Karpas-422 (cell line): ENCODE results near the gene INPP4A. TPM values are rescaled to one million over a fixed set of nuclear protein-coding genes. Genes with fewer than 3 reads are reported as not detected.
"Not testable (repeated sequence)": the region's sequence is repeated elsewhere in the genome, so short reads cannot be mapped to it uniquely, and the experiment has no call there.

Experiments
- DNase-seq: peaks from one replicate; pipeline ENCODE4 v3.0.0-alpha.2; 2015
- H2AFZ ChIP-seq: fragments of 200-600 bp; sonication (generic); 2 replicates; pipeline ENCODE4 v1.6.1; 2014; ENCODE audit warnings: antibody characterized with exemption, low read length, mixed read lengths
- H3K27ac ChIP-seq: fragments of 200-600 bp; sonication (generic); 2 replicates; pipeline ENCODE4 v1.5.1; 2014; ENCODE audit warnings: mild to moderate bottlenecking, low read length, moderate library complexity
- H3K27me3 ChIP-seq: fragments of 200-600 bp; sonication (generic); 2 replicates; pipeline ENCODE4 v1.6.1; 2014; ENCODE audit warnings: low read length, mixed read lengths
- H3K36me3 ChIP-seq: fragments of 200-600 bp; sonication (generic); 2 replicates; pipeline ENCODE4 v1.6.1; 2014; ENCODE audit warnings: low read length, mixed read lengths; ENCODE audit not compliant: insufficient read depth
- H3K4me1 ChIP-seq: fragments of 200-600 bp; sonication (generic); 2 replicates; pipeline ENCODE4 v1.6.1; 2014; ENCODE audit warnings: mild to moderate bottlenecking, low read length, mixed read lengths
- H3K4me2 ChIP-seq: fragments of 200-600 bp; sonication (generic); 2 replicates; pipeline ENCODE4 v1.6.1; 2014; ENCODE audit warnings: low read length, low read depth, mild to moderate bottlenecking; ENCODE audit not compliant: poor library complexity, severe bottlenecking
- H3K4me3 ChIP-seq: fragments of 200-600 bp; sonication (generic); 2 replicates; pipeline ENCODE4 v1.5.1; 2014; ENCODE audit warnings: mild to moderate bottlenecking, antibody characterized with exemption, low read length, mixed read lengths
- H3K79me2 ChIP-seq: fragments of 200-600 bp; sonication (generic); 2 replicates; pipeline ENCODE4 v1.6.1; 2014; ENCODE audit warnings: mild to moderate bottlenecking, low read length, mixed read lengths
- H3K9ac ChIP-seq: fragments of 200-600 bp; sonication (generic); 2 replicates; pipeline ENCODE4 v1.6.0; 2014; ENCODE audit warnings: low read length
- H3K9me2 ChIP-seq: fragments of 200-600 bp; sonication (generic), shearing (Covaris generic); replicated peaks from 2 replicates; pipeline ENCODE4 v1.6.0; 2014; ENCODE audit warnings: mild to moderate bottlenecking, low read length, moderate library complexity; ENCODE audit not compliant: insufficient read depth
- H3K9me3 ChIP-seq: fragments of 300-700, 200-600 bp; sonication (generic); 2 replicates; pipeline ENCODE4 v1.6.1; 2014; ENCODE audit warnings: low read length, mixed read lengths
- H4K20me1 ChIP-seq: fragments of 200-600 bp; sonication (generic); 2 replicates; pipeline ENCODE4 v1.6.1; 2014; ENCODE audit warnings: mild to moderate bottlenecking, antibody characterized with exemption, low read length, low read depth; ENCODE audit not compliant: insufficient read depth
- total RNA-seq: library from RNA; depleted of rRNA; stranded (reverse); fragments of >200 nt; shearing (Covaris generic); gene quantifications from 2 replicates; pipeline ENCODE4 v1.2.3, GENCODE V29; 2014; ENCODE audit warnings: low replicate concordance

Gene INPP4A
- total RNA-seq, 1 experiment from 2014 or later, result 5.3 TPM

DNA sequence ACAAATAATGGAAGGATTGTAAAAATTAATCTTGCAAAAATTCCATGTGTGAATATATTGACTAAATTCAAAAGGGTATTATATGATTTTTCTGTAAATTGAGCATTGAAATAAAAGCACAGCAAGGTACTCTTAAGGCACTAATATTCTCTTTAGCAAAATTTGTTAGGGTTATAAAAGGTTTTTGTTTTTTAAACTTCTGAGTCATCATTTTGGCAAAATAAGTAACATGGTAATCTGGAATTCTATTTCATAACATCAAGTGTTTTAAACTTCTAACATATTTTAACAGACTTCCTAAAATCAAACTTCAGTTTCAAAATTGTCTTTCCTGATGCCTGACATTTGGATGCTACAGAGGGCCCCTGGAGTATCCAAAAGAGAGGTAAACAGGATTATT lies 12.5 kb upstream of the INPP4A start:
- Histone ChIP-seq H3K36me3 (no peaks in the 10 kb centered on the region), H3K9me3 (no peaks in the 10 kb centered on the region), H2AFZ (no peak overlapping the region), H3K4me2 (no peak overlapping the region), H3K9ac (no peak overlapping the region), H3K4me3 (no peak overlapping the region), H3K27ac (no peak overlapping the region), H4K20me1 (no peaks in the 10 kb centered on the region), H3K27me3 (no peaks in the 10 kb centered on the region), H3K9me2 (no peaks in the 10 kb centered on the region), H3K4me1 (peaks cover 7% of the 10 kb centered on the region; the same call in 1 of the 2 replicates), H3K79me2 (no peaks in the 10 kb centered on the region)
- no peak for DNase-seq

DNA sequence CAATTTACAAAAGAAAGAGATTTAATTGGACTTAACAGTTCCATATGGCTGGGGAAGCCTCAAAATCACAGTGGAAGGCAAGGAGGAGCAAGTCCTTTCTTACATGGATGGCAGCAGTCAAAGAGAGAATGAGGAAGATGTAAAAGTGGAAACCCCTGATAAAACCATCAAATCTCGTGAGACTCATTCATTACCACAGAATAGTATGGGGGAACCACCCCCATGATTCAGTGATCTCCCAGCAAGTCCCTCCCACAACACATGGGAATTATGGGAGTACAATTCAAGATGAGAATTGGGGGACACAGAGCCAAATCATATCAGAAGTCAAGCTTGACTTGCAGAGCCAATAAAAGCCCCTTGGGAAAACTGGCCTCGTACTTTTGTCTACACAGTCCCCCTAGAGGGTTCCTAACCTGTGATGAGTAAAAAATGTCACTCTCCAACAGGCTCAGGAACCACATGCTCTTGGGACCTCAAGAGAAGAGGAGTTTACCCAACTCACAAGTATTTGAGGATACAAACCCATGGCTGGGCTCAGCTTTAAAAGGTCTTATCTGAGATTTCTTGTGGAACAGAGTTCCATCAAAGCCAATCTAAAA lies 11.2 kb upstream of the INPP4A start:
- peaks cover 7% of the 10 kb centered on the region; the same call in 1 of the 2 replicates for H3K4me1 ChIP-seq
- no peak overlapping the region for H3K4me3 ChIP-seq
- no peak overlapping the region for H2AFZ ChIP-seq
- no peaks in the 10 kb centered on the region for H3K79me2 ChIP-seq
- H3K9me3 ChIP-seq, result no peaks in the 10 kb centered on the region
- no peak overlapping the region for H3K9ac ChIP-seq
- H3K27me3 ChIP-seq, result no peaks in the 10 kb centered on the region
- H3K27ac ChIP-seq, result no peak overlapping the region
- H3K4me2 ChIP-seq, result no peak overlapping the region
- H3K36me3 ChIP-seq, result no peaks in the 10 kb centered on the region
- DNase-seq, result no peak
- no peaks in the 10 kb centered on the region for H3K9me2 ChIP-seq
- H4K20me1 ChIP-seq, result no peaks in the 10 kb centered on the region

DNA sequence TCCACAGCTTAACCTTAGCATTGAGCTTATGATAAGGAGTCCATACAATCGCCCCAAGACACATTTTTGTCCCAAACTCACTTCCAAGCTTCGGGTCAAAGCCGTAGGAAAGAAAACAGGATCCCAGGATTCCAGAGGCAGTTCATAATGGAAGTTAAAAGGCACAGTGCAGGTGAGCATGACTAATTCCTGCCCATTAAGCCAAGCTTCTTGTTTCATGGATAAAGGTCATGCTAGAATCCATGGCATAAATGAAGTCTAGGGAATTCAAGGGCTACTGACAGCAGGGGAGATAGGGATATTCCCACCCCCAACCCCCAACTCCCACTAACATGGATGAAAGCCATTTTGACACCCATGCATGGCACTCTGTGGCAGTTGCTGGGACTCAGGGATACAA lies 10.2 kb upstream of the INPP4A start:
- Histone ChIP-seq H3K79me2 (no peaks in the 10 kb centered on the region), H3K9me3 (no peaks in the 10 kb centered on the region)

DNA sequence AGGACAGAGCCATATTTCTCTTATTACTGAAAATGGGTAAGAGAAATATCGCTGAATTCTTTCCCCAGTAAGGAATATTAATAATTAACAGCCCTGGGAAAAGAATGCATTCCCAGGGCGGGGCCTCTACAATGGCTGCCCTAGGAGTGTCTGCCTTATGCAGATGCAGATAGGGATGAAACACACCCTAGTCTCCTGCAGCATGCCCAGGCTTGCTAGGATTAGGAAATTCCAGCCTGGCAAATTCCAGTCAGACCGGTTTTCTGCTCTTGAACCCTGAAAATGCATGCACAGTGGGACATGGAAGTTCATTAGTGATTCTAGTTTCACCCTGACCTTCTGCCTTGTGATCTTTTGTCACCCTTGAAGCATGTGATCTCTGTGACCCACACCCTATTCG lies 9.0 kb upstream of the INPP4A start:
- DNase-seq, H3K27me3 ChIP-seq, H3K79me2 ChIP-seq, H3K27ac ChIP-seq, H3K4me2 ChIP-seq, H3K4me3 ChIP-seq, H3K4me1 ChIP-seq, H2AFZ ChIP-seq, H3K9me3 ChIP-seq, H4K20me1 ChIP-seq, H3K9me2 ChIP-seq, H3K36me3 ChIP-seq, H3K9ac ChIP-seq: not testable (repeated sequence)

More for the DNA sequence above, 10.2 kb upstream of the INPP4A start:
- no peak overlapping the region for H3K4me2 ChIP-seq
- no peaks in the 10 kb centered on the region for H3K9me2 ChIP-seq
- no peak overlapping the region for H2AFZ ChIP-seq
- no peak for DNase-seq
- no peak overlapping the region for H3K27ac ChIP-seq
- no peaks in the 10 kb centered on the region for H4K20me1 ChIP-seq
- no peak overlapping the region for H3K9ac ChIP-seq
- no peaks in the 10 kb centered on the region for H3K36me3 ChIP-seq
- no peak overlapping the region for H3K4me3 ChIP-seq
- H3K4me1 ChIP-seq, result peaks cover 7% of the 10 kb centered on the region; the same call in 1 of the 2 replicates
- H3K27me3 ChIP-seq, result no peaks in the 10 kb centered on the region

DNA sequence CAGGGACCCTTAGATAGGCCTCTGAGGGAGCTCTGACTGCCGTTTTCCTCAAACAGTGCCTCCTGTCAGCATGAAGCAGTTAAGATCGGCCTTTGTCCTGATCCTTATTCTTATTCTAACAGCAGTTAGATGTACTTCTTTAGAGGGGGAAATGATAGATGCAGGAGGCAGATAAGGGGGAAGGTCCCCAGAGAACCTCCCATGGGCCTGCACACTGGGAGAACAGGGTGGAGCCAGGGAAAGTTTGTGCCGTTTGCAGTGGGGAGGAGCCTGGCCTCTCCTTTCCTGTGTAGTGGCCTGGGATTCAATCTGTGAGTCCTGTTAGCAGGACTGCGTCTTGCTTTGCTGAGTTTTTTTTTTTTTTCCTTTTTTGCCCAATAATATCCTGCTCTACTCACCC lies 7.9 kb upstream of the INPP4A start:
- Histone ChIP-seq H3K27ac (no peak overlapping the region), H3K9me2 (no peaks in the 10 kb centered on the region), H2AFZ (no peak overlapping the region), H3K4me2 (no peak overlapping the region), H4K20me1 (no peaks in the 10 kb centered on the region), H3K4me3 (no peak overlapping the region), H3K36me3 (no peaks in the 10 kb centered on the region), H3K27me3 (no peaks in the 10 kb centered on the region), H3K9ac (no peak overlapping the region), H3K4me1 (peaks cover 7% of the 10 kb centered on the region; the same call in 1 of the 2 replicates), H3K79me2 (no peaks in the 10 kb centered on the region), H3K9me3 (no peaks in the 10 kb centered on the region)
- DNase-seq, result no peak

DNA sequence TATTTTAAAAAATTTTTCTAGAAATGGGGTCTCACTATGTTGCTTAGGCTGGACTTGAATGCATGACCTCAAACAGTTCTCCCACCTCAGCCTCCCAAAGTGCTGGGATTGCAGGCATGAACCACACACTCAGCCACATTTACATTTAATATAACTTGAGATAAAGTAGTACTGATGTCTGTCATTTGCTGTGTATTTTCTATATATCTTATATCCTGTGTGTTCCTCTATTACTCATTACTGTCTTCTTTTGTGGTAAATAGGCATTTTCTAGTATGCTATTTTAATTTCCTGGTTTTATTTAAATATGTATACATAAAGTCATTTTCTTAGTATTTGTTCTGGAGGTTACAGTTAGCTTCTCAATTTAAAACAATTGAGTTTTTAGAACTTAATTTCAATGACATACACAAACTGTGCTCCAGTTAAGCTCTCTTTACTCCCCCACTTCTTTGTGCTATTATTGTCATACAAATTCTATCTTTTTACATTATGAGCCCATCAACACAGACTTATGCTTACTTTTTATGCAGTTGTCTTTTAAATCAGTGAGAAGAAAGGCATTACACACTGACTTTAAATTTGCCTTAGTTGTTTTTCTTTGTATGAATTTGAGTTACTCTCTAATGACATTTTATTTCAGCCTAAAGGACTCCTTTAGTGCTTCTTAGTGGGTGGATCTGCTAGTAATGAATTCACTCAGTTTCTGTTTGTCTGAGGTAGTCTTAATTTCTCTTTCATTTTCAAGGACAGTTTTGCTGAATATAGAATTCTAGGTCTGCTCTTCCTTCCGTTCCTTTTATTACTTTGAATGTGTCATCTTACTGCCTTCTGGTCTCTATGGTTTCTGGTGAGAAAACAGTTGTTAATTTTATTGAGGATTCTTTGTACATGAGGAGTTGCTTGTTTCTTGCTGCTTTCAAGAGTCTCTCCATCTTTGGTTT lies 6.2 kb upstream of the INPP4A start:
- Histone ChIP-seq H2AFZ (no peak overlapping the region), H3K27ac (no peak overlapping the region)

DNA sequence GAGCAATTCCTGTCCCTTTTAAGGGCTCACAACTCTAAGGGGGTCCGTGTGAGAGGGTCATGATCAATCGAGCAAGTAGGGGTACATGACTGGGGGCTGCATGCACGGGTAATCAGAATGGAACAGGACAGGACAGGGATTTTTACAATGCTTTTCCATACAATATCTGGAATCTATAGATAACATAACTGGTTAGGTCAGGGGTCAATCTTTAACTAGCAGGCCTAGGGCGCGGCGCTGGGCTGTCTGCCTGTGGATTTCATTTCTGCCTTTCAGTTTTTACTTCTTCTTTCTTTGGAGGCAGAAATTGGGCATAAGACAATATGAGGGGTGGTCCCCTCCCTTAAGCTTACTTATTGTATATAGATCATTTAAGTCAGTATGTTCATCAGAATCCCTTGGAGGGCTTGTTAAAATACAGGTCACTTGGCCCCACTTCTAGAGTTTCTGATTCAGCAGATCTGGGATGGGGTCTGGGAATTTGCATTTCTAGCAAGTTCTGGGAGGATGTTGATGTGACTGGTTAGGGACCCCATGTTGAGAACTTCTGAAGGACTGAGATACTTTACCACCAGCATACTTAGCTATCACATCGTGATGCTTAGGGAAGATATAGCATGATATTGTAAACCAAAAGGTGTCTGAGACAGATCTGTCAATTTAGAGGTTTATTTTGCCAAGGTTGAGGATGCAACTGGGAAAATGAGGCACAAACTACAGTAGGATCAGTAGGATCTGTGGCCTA lies 2.8 kb upstream of the INPP4A start:
- Histone ChIP-seq H3K27me3 (no peaks in the 10 kb centered on the region), H3K9me2 (no peaks in the 10 kb centered on the region), H3K79me2 (no peaks in the 10 kb centered on the region), H4K20me1 (0 out of 2 replicates have a peak, but pooled peaks cover 3% of the 10 kb centered on the region), H3K9me3 (no peaks in the 10 kb centered on the region), H3K27ac (no peak overlapping the region), H3K9ac (no peak overlapping the region), H3K4me1 (peaks cover 15% of the 10 kb centered on the region), H3K36me3 (no peaks in the 10 kb centered on the region), H3K4me3 (no peak overlapping the region), H3K4me2 (no peak overlapping the region), H2AFZ (no peak overlapping the region)
- DNase-seq, result no peak

More for the DNA sequence above, 6.2 kb upstream of the INPP4A start:
- no peaks in the 10 kb centered on the region for H3K79me2 ChIP-seq
- no peaks in the 10 kb centered on the region for H3K27me3 ChIP-seq
- no peak overlapping the region for H3K4me2 ChIP-seq
- no peaks in the 10 kb centered on the region for H3K36me3 ChIP-seq
- H4K20me1 ChIP-seq, result no peaks in the 10 kb centered on the region
- H3K4me3 ChIP-seq, result no peak overlapping the region
- H3K4me1 ChIP-seq, result peaks cover 3% of the 10 kb centered on the region; the same call in 1 of the 2 replicates
- no peaks in the 10 kb centered on the region for H3K9me3 ChIP-seq
- H3K9ac ChIP-seq, result no peak overlapping the region
- no peak for DNase-seq
- no peaks in the 10 kb centered on the region for H3K9me2 ChIP-seq

DNA sequence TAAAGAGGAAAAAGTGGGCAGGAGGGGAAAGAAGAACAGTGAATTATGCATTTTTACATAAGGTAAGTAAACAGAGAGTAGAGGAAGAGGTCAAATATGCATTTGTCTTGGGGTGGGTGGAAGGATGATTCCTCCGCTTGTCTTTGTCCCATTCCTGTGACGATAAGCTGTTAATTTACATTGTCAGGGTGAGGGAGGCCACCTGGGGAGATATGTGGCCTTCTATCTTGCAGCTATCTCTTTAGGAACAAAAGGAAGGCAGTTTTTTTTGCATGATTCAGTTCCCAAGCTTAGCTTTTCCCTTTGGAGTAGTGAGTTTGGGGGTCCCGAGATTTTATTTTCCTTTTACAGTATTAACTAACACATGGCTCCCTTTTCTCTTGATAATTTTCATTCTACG lies 2.2 kb upstream of the INPP4A start:
- Histone ChIP-seq H3K9me3 (no peaks in the 10 kb centered on the region), H3K9me2 (no peaks in the 10 kb centered on the region), H2AFZ (no peak overlapping the region), H4K20me1 (0 out of 2 replicates have a peak, but pooled peaks cover 5% of the 10 kb centered on the region), H3K9ac (no peak overlapping the region), H3K36me3 (no peaks in the 10 kb centered on the region), H3K27ac (no peak overlapping the region), H3K4me3 (no peak overlapping the region), H3K4me2 (no peak overlapping the region), H3K27me3 (no peaks in the 10 kb centered on the region), H3K79me2 (no peaks in the 10 kb centered on the region), H3K4me1 (peaks cover 15% of the 10 kb centered on the region)
- DNase-seq, result no peak
